HG02943 (cell line): ENCODE data around the gene GPC6.

Source experiments
- ATAC-seq: cut with Tn5 transposase; IDR thresholded peaks from one replicate; pipeline ENCODE4 v1.9.1; 2021; ENCODE audit warnings: mild to moderate bottlenecking, low read depth, moderate library complexity; ENCODE audit not compliant: unreplicated experiment

GPC6 gene

GRCh38 chr13:93364166-93364565 lies 137.6 kb downstream of the GPC6 start:
- ATAC-seq, result no peak

GRCh38 chr13:93368296-93368695 lies 141.7 kb downstream of the GPC6 start:
- ATAC-seq, result no peak

DNA sequence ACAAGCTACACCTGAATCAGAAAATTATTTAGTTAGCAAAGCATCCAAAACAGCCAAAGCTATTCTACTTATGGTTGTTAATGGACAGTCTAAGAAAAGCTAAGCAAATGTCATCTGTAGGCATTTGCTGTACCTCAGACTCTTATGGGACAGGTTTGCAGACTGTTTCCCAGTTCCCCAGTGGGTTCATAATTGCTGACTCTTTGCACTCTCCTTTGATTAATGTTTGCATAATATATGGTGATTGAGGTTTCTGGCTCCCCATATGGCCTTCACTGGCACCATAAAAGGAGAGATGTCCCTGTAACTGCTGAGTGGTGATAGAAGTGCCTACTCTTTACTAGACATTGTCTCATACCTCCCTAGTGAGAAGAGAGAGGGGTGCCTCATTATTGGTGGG lies 142.1 kb downstream of the GPC6 start:
- no peak for ATAC-seq

DNA sequence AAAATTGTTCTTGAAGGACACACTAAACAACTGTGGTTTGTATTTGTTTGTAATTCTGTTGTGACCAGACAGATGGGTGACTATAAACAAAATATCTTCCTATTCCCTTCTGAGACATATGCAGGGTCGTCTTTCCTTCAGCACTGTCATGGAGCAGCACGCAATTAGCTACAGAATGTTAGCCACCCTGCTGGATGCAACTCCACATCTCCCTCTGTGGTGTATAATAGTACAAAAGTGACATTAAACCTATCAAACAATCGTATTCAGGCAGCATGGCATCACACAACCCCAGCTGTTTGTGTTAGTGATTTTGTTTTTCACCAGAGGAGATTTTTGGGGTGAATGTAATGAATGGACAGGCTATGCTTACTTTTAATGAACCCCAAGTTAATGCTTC lies 146.2 kb downstream of the GPC6 start:
- no peak for ATAC-seq

DNA sequence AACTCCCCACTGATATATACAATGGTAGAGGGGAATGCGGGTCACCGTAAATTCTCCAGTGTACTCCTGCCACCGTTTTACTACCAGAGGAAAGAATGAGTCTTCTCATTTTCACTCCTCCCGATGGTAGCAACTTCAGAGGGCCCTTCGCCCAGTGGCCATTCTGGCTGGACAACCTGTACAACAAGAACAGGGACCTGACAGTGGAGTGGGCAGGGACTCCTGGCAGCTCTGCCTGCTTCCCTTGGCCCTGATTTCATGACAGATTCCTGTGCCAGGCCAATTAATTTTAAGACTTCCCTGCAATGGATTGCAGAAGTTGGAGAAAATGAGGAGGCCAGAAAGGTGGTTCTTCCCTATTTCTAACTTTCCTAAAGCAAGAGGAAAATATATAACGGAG lies 148.9 kb downstream of the GPC6 start:
- ATAC-seq, result no peak

GRCh38 chr13:93377196-93377595 lies 150.6 kb downstream of the GPC6 start:
- no peak for ATAC-seq

DNA sequence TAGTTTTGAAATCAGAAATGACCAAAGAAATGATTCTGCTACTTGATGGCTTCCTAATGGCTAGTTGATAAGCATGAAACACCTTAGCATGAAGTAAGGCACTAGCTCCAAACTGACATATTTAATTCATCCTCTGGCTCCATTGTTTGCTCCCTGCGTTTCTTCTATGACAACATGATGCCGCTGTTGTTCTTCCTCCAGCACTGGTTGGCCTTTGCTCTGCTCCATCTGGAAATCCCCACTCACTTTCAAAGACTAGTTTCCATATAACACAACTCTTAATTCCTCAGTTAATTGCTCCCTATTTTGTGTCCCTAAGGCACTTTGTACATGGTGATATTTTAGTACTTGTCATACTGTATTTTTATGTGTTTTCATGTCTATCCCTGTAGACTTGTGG lies 151.6 kb downstream of the GPC6 start:
- ATAC-seq, result no peak

GRCh38 chr13:93386116-93386515 lies 159.5 kb downstream of the GPC6 start:
- no peak for ATAC-seq

GRCh38 chr13:93388701-93389100 lies 162.1 kb downstream of the GPC6 start:
- ATAC-seq, result no peak

DNA sequence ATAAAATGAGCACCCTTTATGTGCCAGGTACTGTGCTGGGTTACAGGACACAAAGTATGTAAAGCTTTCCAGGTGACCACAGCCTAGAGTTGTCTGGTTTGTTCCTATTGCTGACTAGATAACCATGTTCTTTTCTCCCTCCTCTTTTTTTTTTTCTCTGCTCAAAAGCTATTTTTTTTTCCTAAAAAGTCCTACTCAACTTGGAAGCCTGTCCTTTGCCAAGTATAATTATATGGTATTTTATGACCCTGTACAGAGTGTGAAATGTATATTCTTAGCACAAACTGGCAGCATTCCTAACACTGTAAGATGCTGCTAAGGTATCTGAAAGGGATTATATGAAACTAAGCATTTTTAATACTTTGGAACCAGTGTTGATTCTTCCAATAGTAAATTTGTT lies 171.0 kb downstream of the GPC6 start:
- no peak for ATAC-seq

DNA sequence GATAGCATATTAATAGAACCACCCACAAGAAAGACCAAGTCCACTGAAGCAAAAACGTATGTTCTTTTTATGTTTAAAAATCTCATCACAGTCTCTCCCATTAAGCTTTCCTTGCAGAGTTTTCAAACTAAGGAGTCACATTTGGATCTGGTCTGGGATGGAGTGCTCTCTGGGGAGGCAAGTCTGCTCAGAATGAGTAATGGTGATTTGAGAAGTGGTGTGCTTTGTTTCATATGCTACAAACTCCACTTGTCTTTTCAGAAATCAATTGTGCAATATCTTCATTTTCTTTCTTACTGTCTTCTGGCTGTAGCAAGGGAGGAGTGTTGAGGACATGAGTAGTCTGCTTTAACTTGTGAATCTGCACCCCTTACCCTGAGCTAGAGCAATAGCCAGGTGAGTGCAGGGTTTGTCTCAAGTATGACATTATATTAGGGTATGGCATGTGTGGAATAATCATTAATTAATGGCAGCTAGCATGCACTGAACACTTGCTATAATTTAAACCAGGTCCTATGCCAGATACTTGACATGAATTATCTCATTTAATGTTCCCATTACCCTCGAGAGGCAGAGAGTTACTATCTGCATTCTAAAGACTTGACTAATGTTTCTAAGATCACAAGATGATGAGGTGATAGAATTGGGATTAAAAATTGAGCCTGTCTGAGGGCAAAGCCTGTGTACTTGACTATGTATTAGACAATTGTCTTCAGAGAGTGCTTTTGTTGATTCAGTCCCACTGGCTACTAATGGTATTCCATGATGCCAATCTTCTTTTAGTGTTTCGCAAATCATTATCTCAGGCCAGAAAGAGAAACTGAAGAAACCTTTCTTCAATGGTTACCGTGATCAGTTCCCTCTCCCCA lies 171.8 kb downstream of the GPC6 start:
- ATAC-seq, result no peak

- ATAC-seq, result no peak
These were observed 172.6 kb downstream of the GPC6 start for GRCh38 chr13:93399212-93399611.

GRCh38 chr13:93406136-93406535 lies 179.5 kb downstream of the GPC6 start:
- ATAC-seq, result no peak

DNA sequence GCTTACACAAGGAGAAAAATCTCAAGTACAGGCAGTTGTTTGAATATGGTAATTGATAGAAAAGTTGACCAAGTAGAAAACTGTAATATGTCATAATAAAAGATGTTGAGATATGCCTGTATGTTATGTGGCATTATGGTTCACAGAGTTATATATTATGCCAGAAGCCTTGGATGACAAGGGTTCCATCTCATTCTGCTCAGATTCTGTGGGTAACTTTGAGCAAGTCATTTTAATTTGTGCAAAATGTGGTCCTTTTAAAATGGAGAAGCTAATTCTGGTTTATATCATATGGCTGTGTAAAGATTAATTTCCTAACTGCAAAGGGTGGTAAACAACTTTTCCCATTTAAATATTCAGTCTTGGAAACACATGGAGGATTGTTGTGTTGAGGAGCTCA lies 180.9 kb downstream of the GPC6 start:
- no peak for ATAC-seq

DNA sequence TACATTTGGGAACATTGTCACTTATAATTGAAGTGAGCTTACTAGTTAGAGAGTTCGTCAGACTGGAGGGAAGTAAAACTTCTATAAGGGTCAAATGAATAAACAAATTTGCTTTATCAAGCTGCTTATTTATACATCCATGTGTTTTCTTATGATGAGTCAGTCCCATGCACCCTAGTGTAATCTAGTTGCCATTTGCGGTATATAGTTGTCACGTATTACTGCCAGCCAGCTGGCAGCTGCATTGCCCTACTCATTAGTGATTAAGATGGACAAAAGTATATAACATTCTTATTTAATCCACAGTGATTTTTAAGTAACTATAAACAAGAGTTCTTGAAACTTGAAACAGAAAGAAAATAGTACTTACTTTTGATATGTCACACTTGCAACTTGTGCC lies 182.4 kb downstream of the GPC6 start:
- ATAC-seq, result no peak

GRCh38 chr13:93409816-93410215 lies 183.2 kb downstream of the GPC6 start:
- no peak for ATAC-seq

DNA sequence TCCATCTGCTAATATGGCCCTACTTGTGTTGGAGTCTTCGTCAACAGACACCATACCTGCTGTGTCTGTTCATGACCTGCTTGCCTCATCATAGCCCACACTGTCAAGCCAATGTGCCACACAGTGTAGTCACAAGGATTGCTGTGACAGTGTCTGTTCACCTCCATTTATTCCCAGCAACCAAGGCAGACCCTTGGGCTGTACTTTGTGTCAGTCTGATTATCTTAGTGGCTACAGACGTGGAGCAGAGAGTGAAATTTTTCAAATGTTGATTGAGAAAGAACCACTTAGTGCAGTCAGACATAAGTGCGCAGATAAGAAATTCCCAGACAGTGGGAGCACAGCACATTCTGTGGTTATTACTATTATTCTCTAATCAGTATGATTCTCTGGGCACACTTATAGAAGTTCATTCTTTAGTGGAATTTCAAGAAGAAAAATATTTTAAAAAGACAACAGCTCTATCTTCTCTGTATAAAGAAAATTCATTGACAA lies 184.6 kb downstream of the GPC6 start:
- no peak for ATAC-seq

GRCh38 chr13:93412676-93413075 lies 186.1 kb downstream of the GPC6 start:
- no peak for ATAC-seq

GRCh38 chr13:93413972-93414717 lies 187.5 kb downstream of the GPC6 start:
- ATAC-seq, result no peak

GRCh38 chr13:93416736-93417355 lies 190.2 kb downstream of the GPC6 start:
- ATAC-seq, result no peak

DNA sequence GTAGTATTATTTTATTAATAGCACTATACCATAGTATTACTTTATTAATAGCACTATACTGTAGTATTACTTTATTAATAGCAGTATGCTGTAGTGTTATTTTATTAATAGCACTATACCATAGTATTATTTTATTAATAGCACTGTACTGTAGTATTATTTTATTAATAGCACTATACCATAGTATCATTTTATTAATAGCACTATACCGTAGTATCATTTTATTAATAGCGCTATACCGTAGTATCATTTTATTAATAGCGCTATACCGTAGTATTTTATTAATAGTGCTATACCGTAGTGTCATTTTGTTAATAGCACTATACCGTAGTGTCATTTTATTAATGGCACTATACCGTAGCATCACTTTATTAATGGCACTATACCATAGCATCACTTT lies 191.8 kb downstream of the GPC6 start:
- ATAC-seq, result no peak
